ENCODE data around the gene CDH4.

Gene CDH4

DNA sequence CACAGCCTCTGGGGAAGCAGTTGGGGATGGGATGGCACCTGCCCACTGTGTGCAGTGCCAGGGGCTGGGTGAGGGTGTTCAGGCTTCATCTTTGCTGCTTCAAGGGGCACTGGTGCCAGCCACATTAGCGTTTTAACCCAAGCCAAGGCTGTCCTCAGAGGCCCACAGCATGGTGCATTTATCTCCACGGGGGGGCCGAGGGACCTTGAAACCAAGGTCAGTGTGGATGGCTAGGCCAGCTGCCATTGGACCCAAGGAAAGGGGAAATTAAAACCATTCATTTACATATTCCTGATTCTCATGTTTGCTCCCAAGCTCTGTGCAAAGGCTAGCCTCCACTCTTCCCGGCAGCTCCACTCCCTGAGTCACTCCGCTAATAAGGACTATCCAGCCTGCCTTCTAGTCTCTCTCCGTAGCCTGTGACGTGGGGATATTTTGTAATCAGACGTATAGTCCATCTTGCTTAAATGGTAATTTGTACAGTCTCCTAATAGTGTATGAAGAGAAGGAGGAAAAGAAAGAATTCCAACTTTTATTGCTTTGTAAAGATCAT, 197.1 kb downstream of the CDH4 start:
- H3F3A ChIP-seq (ENCODE audit: insufficient read depth): no peaks in the 10 kb centered on the region
- no peaks in the 10 kb centered on the region for H3K9me2 ChIP-seq (replicated peaks; ENCODE audit: insufficient read depth, low read length)
- H3K9ac ChIP-seq (ENCODE audit: low read length): no peak overlapping the region
- no peak overlapping the region for H2AFZ ChIP-seq (ENCODE audit: low read depth, low read length, severe bottlenecking)
- no peaks in the 10 kb centered on the region for H3K79me2 ChIP-seq (ENCODE audit: insufficient read depth, low read length)
- no peaks in the 10 kb centered on the region for H3K36me3 ChIP-seq (ENCODE audit: low read length)
- H3K4me3 ChIP-seq (ENCODE audit: insufficient read depth, low read length, poor library complexity, severe bottlenecking): no peak overlapping the region
- no peak overlapping the region for H3K27ac ChIP-seq (ENCODE audit: low read depth, low read length)
- H3K9me3 ChIP-seq (ENCODE audit: insufficient read depth, low read length): no peaks in the 10 kb centered on the region; the same call in 1 of the 2 replicates
- H3K27me3 ChIP-seq (ENCODE audit: low read length): no peaks in the 10 kb centered on the region
- H3K4me2 ChIP-seq (ENCODE audit: low read depth, low read length, poor library complexity, severe bottlenecking): no peak overlapping the region
- no peaks in the 10 kb centered on the region for H4K20me1 ChIP-seq (ENCODE audit: low read depth, low read length)
- TF ChIP-seq EZH2phosphoT487 (conservative IDR thresholded peaks at IDR 0.05; ENCODE audit: low read length): no peak
- TF ChIP-seq, protein P1, sequence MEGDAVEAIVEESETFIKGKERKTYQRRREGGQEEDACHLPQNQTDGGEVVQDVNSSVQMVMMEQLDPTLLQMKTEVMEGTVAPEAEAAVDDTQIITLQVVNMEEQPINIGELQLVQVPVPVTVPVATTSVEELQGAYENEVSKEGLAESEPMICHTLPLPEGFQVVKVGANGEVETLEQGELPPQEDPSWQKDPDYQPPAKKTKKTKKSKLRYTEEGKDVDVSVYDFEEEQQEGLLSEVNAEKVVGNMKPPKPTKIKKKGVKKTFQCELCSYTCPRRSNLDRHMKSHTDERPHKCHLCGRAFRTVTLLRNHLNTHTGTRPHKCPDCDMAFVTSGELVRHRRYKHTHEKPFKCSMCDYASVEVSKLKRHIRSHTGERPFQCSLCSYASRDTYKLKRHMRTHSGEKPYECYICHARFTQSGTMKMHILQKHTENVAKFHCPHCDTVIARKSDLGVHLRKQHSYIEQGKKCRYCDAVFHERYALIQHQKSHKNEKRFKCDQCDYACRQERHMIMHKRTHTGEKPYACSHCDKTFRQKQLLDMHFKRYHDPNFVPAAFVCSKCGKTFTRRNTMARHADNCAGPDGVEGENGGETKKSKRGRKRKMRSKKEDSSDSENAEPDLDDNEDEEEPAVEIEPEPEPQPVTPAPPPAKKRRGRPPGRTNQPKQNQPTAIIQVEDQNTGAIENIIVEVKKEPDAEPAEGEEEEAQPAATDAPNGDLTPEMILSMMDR (IDR thresholded peaks at IDR 0.05; ENCODE audit: insufficient read depth, low read length, poor library complexity, severe bottlenecking): no peak

DNA sequence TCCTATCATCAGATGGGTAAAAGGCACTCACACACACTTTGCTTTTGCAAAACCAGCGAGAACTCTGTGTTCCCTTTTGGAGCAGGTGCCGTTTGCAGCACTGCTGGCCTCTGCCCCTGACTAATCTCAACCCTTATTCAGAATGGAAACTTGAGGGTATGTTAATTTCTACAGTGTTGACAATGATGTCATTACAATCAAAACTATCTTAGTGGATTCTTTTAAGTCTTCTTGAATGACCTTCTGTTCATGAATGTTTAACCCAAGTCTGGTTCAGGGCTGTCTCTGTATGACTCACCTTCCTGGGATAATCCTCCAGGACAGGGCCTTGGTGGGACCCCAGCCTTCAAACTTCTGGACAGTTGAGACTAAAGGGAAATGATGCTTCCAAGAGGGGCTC, 197.9 kb downstream of the CDH4 start:
- H3K36me3 ChIP-seq (ENCODE audit: low read length): no peaks in the 10 kb centered on the region
- no peaks in the 10 kb centered on the region for H3K79me2 ChIP-seq (ENCODE audit: insufficient read depth, low read length)
- no peaks in the 10 kb centered on the region for H3F3A ChIP-seq (ENCODE audit: insufficient read depth)
- no peak overlapping the region for H3K9ac ChIP-seq (ENCODE audit: low read length)
- H3K9me3 ChIP-seq (ENCODE audit: insufficient read depth, low read length): no peaks in the 10 kb centered on the region
- H3K4me3 ChIP-seq (ENCODE audit: insufficient read depth, low read length, poor library complexity, severe bottlenecking): no peak overlapping the region
- no peak overlapping the region for H3K4me2 ChIP-seq (ENCODE audit: low read depth, low read length, poor library complexity, severe bottlenecking)
- no peak for TF ChIP-seq EZH2phosphoT487 (conservative IDR thresholded peaks at IDR 0.05; ENCODE audit: low read length)
- TF ChIP-seq, protein P1 (IDR thresholded peaks at IDR 0.05; ENCODE audit: insufficient read depth, low read length, poor library complexity, severe bottlenecking): no peak
- H2AFZ ChIP-seq (ENCODE audit: low read depth, low read length, severe bottlenecking): no peak overlapping the region
- no peaks in the 10 kb centered on the region for H3K9me2 ChIP-seq (replicated peaks; ENCODE audit: insufficient read depth, low read length)
- H3K27ac ChIP-seq (ENCODE audit: low read depth, low read length): no peak overlapping the region
- no peaks in the 10 kb centered on the region for H3K27me3 ChIP-seq (ENCODE audit: low read length)
- no peaks in the 10 kb centered on the region for H4K20me1 ChIP-seq (ENCODE audit: low read depth, low read length)

DNA sequence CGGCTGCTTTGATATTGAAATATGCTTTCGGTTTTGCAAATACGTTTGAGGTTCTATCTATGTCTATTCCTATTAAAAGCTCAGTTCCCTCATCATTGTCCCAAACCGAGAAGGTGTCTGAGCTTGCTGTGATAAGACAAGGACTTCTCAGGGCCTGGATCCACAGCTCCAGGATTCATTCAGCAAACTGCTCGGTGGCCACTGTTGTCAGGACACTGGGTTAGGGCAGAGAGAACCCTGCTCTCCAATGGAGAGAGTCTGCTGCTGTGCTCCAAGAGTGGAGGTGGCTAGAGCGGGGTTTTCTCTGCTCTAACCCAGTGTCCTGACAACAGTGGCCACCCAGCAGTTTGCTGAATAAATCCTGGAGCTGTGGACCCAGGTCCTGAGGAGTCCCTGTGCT, 198.5 kb downstream of the CDH4 start:
- no peak overlapping the region for H3K9ac ChIP-seq (ENCODE audit: low read length)
- no peaks in the 10 kb centered on the region for H3K9me2 ChIP-seq (replicated peaks; ENCODE audit: insufficient read depth, low read length)
- H3K9me3 ChIP-seq (ENCODE audit: insufficient read depth, low read length): no peaks in the 10 kb centered on the region
- H3K36me3 ChIP-seq (ENCODE audit: low read length): no peaks in the 10 kb centered on the region
- H4K20me1 ChIP-seq (ENCODE audit: low read depth, low read length): no peaks in the 10 kb centered on the region
- H3K4me2 ChIP-seq (ENCODE audit: low read depth, low read length, poor library complexity, severe bottlenecking): no peak overlapping the region
- H3K79me2 ChIP-seq (ENCODE audit: insufficient read depth, low read length): no peaks in the 10 kb centered on the region
- no peak overlapping the region for H2AFZ ChIP-seq (ENCODE audit: low read depth, low read length, severe bottlenecking)
- H3K27me3 ChIP-seq (ENCODE audit: low read length): no peaks in the 10 kb centered on the region
- H3K4me3 ChIP-seq (ENCODE audit: insufficient read depth, low read length, poor library complexity, severe bottlenecking): no peak overlapping the region
- TF ChIP-seq, protein P1 (IDR thresholded peaks at IDR 0.05; ENCODE audit: insufficient read depth, low read length, poor library complexity, severe bottlenecking): no peak
- TF ChIP-seq EZH2phosphoT487 (conservative IDR thresholded peaks at IDR 0.05; ENCODE audit: low read length): no peak
- no peaks in the 10 kb centered on the region for H3F3A ChIP-seq (ENCODE audit: insufficient read depth)
- H3K27ac ChIP-seq (ENCODE audit: low read depth, low read length): no peak overlapping the region
